HepG2 (cell line): ENCODE measurements around the gene MPIG6B. TPM values are rescaled to one million over a fixed set of nuclear protein-coding genes. Genes with fewer than 3 reads are reported as not detected.

Source experiments
- CREBL2 ChIP-seq: sonication (generic); formaldehyde crosslinking; IDR thresholded peaks from 2 replicates; pipeline ENCODE4 v1.8.1; 2023; ENCODE audit warnings: missing genetic modification reagents, mild to moderate bottlenecking, borderline replicate concordance
- ETS1 ChIP-seq: sonication (generic); formaldehyde crosslinking; IDR thresholded peaks from 2 replicates; pipeline ENCODE4 v1.4.0; 2020; ENCODE audit warnings: missing genetic modification reagents
- MYC ChIP-seq: sonication (generic); formaldehyde crosslinking; IDR thresholded peaks from 2 replicates; pipeline ENCODE4 v1.9.0; 2021; ENCODE audit warnings: missing genetic modification reagents, borderline replicate concordance
- NR2F1 ChIP-seq, 2 experiments: fragments of 450-650 bp in 1 of 2; formaldehyde crosslinking in 1 of 2; IDR thresholded peaks; 2 replicates each; pipeline versions ENCODE4 v1.5.0 to v1.6.1; 2016 to 2020; ENCODE audit warnings: mild to moderate bottlenecking in 1 of 2, missing compliant biosample characterization in 1 of 2, missing genetic modification reagents in 1 of 2, moderate library complexity in 1 of 2
- PRDM4 ChIP-seq: sonication (generic); formaldehyde crosslinking; IDR thresholded peaks from 2 replicates; pipeline ENCODE4 v1.9.0; 2021; ENCODE audit warnings: missing genetic modification reagents, borderline replicate concordance
- REST ChIP-seq, 2 experiments: IDR thresholded peaks; 2 replicates each; pipeline ENCODE4 v1.6.1; 2011 to 2012; ENCODE audit warnings: low read length in 2 of 2, borderline replicate concordance in 1 of 2, low read depth in 1 of 2, mild to moderate bottlenecking in 1 of 2, moderate library complexity in 1 of 2
- RFX1 ChIP-seq: fragments of 450-650 bp; IDR thresholded peaks from 2 replicates; pipeline ENCODE4 v1.6.1; 2017
- SUZ12 ChIP-seq: fragments of 150-350 bp; IDR thresholded peaks from 2 replicates; pipeline ENCODE4 v1.6.1; 2014; ENCODE audit warnings: low read depth, low read length
- THRA ChIP-seq: sonication (generic); formaldehyde crosslinking; IDR thresholded peaks from 2 replicates; pipeline ENCODE4 v1.4.0; 2020; ENCODE audit warnings: missing genetic modification reagents, borderline replicate concordance
- ZFP36L2 ChIP-seq: sonication (generic); formaldehyde crosslinking; IDR thresholded peaks from 2 replicates; pipeline ENCODE4 v1.4.0; 2020; ENCODE audit warnings: missing genetic modification reagents
- ZFP90 ChIP-seq: sonication (generic); formaldehyde crosslinking; IDR thresholded peaks from 2 replicates; pipeline ENCODE4 v1.8.0; 2022; ENCODE audit warnings: missing genetic modification reagents, mild to moderate bottlenecking, inconsistent platforms, borderline replicate concordance
- ZNF431 ChIP-seq: sonication (generic); formaldehyde crosslinking; IDR thresholded peaks from 2 replicates; pipeline ENCODE4 v1.9.0; 2022; ENCODE audit warnings: missing genetic modification reagents, low read depth, mild to moderate bottlenecking, borderline replicate concordance
- ZNF441 ChIP-seq: sonication (generic); formaldehyde crosslinking; IDR thresholded peaks from 2 replicates; pipeline ENCODE4 v1.7.0; 2021; ENCODE audit warnings: missing genetic modification reagents, borderline replicate concordance
- ZNF496 ChIP-seq: sonication (generic); formaldehyde crosslinking; IDR thresholded peaks from 2 replicates; pipeline ENCODE4 v1.8.1; 2023; ENCODE audit warnings: mild to moderate bottlenecking, moderate library complexity, missing genetic modification reagents; ENCODE audit not compliant: insufficient replicate concordance
- ZNF549 ChIP-seq: sonication (generic); formaldehyde crosslinking; IDR thresholded peaks from 2 replicates; pipeline ENCODE4 v1.5.0; 2020; ENCODE audit warnings: missing genetic modification reagents
- ZNF563 ChIP-seq: sonication (generic); formaldehyde crosslinking; IDR thresholded peaks from 2 replicates; pipeline ENCODE4 v1.8.0; 2022; ENCODE audit warnings: mild to moderate bottlenecking, moderate library complexity, missing genetic modification reagents
- ZNF784 ChIP-seq: sonication (generic); formaldehyde crosslinking; IDR thresholded peaks from 2 replicates; pipeline ENCODE4 v1.5.1; 2020; ENCODE audit warnings: missing genetic modification reagents, mild to moderate bottlenecking, borderline replicate concordance
- polyA plus RNA-seq, 8 experiments: library from polyadenylated mRNA; depleted of rRNA in 3 of 8; stranded (reverse) in 7 of 8; unstranded in 1 of 8; fragments of >200 nt; fragmentation: Illumina TruSeq in 4 of 8; extraction: Trizol in 4 of 8; gene quantifications; 2 replicates each; pipeline versions ENCODE4 v1.2.1 to v1.2.3, GENCODE V29; 2011 to 2016; ENCODE audit warnings: low read depth in 4 of 8, missing spikeins in 1 of 8, mixed read lengths in 1 of 8; ENCODE audit not compliant: insufficient read depth in 1 of 8
- total RNA-seq, 5 experiments: library from RNA; depleted of rRNA; stranded (reverse); fragments of >200 nt; fragmentation: Illumina TruSeq; extraction: Trizol; gene quantifications; 2 replicates each; pipeline ENCODE4 v1.2.3, GENCODE V29; 2016; ENCODE audit warnings: low read depth in 1 of 5

The MPIG6B gene
- total and polyA plus RNA-seq, 2 of the 13 experiments (the other 11 are each of a cell fraction or from before 2014, with no cell fraction given) = not detected

GRCh38 chr6:31765910-31766794 lies 43.0 kb downstream of the MPIG6B start (continued):
- TF ChIP-seq REST (IDR thresholded peaks at IDR 0.05; ENCODE audit: borderline replicate concordance in 1 of 2, low read depth in 1 of 2, low read length in 2 of 2) (no peak), MYC (CRISPR knock-in tag) (peak; percentile 60; the same call in 1 of the 2 replicates), ZNF563 (CRISPR knock-in tag) (peak; percentile 16; the same call in 1 of the 2 replicates), ZNF441 (CRISPR knock-in tag) (peak; percentile 79), THRA (0 out of 2 replicates have a peak, but pooled peaks have one; percentile 22), SUZ12 (no peak), ZNF431 (CRISPR knock-in tag) (no peak), RFX1 (no peak), ZFP36L2 (CRISPR knock-in tag) (no peak), ZNF496 (CRISPR knock-in tag) (no peak), ETS1 (no peak), NR2F1 (CRISPR knock-in tag; IDR thresholded peaks at IDR 0.05) (no peak), ZNF784 (CRISPR knock-in tag) (peak; percentile 74; the same call in 1 of the 2 replicates), PRDM4 (CRISPR knock-in tag) (no peak), CREBL2 (peak; percentile 75; the same call in 1 of the 2 replicates), ZNF549 (no peak), ZFP90 (CRISPR knock-in tag) (no peak)
